ENCODE measurements around the gene ANKRD18B. TPM values are rescaled to one million over a fixed set of nuclear protein-coding genes. Genes with fewer than 3 reads are reported as not detected.

Gene ANKRD18B
- total and polyA plus RNA-seq, 9 of the 15 experiments (the other 6 are each of a cell fraction or from before 2014, with no cell fraction given), result 0.43 to 12.6 (median 1.8) TPM

DNA sequence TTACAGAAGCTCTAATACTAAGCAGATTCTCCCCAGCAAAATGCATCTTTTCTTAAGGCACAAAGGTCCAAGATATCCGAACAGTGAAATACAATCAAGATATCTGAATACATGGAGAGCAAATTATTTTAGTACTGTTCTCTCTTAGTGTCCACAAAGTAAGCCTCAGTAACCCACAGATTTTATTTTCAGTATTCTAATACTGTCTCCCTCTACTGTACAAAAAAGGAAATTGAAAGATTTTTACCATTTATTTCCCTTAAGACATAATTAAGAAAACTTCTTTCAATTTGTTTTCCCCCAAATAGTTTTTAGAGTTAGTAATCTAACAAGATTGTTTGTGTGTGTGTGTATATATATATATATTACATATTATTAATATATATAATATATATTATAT lies 25.7 kb upstream of the ANKRD18B start:
- Histone ChIP-seq H3K36me3 (ENCODE audit: control insufficient read depth, insufficient read depth, low read length) (no peaks in the 10 kb centered on the region), H2AFZ (ENCODE audit: low read depth, low read length) (no peak overlapping the region), H3K4me2 (ENCODE audit: insufficient read depth, low read length) (no peak overlapping the region), H3K79me2 (ENCODE audit: control insufficient read depth, insufficient read depth, low read length) (no peaks in the 10 kb centered on the region), H3K27ac (ENCODE audit: extremely low read depth, low read depth, low read length) (no peak overlapping the region), H4K20me1 (replicated peaks; ENCODE audit: control insufficient read depth, insufficient read depth, low read length) (no peaks in the 10 kb centered on the region), H3K4me3 (no peak overlapping the region), H3K9ac (ENCODE audit: insufficient read depth in 1 of 2, low read depth in 2 of 2, low read length in 2 of 2) (no peak overlapping the region), H3K9me3 (replicated peaks; ENCODE audit: control insufficient read depth, insufficient read depth, low read depth, low read length) (no peaks in the 10 kb centered on the region), H3K27me3 (ENCODE audit: control insufficient read depth in 2 of 2, insufficient read depth in 2 of 2, low read length in 2 of 2) (no peaks in the 10 kb centered on the region), H3K9me1 (ENCODE audit: control insufficient read depth, insufficient read depth, low read length) (no peaks in the 10 kb centered on the region), H3K4me1 (replicated peaks in 1 of 2; ENCODE audit: control insufficient read depth in 2 of 2, insufficient read depth in 2 of 2, low read length in 2 of 2) (peaks cover 3 to 8% of the 10 kb centered on the region in 2 experiments; a peak in 3 of 5 replicates)
- POLR2A ChIA-PET, result no interaction called here
- FAIRE-seq, result peak; percentile 11
- CTCF ChIA-PET (ENCODE audit: low intra/inter-chr PET ratio), result no interaction called here
- intact Hi-C loops (cut with micrococcal nuclease), result no loop called here
- WGBS (ENCODE audit: insufficient coverage, low coverage, missing lambda C conversion rate), result 0% methylated on average over 1 of the region's 1 CpG
- ATAC-seq, result peak; percentile 34; the same call in 1 of the 3 replicates
- DNase-seq (ENCODE audit: extremely low read depth in 1 of 4, low spot score in 3 of 4), result no peak
- in situ Hi-C loops (cut with MboI), result no loop called here
- no TSS peak for BruUV-seq (replicated peaks)
- TF ChIP-seq ZC3H8 (IDR thresholded peaks at IDR 0.05) (no peak), SMAD1 (IDR thresholded peaks at IDR 0.05; ENCODE audit: low read depth, low read length, partially characterized antibody) (no peak), RAD21 (CRISPR knock-in tag; conservative IDR thresholded peaks at IDR 0.05 in 1 of 2, IDR thresholded peaks at IDR 0.05 in 1 of 2) (0 out of 4 replicates have a peak, but pooled peaks of 1 of the 2 experiments have one; percentile 13), ZNF3 (CRISPR knock-in tag; IDR thresholded peaks at IDR 0.05) (no peak)
- TF ChIP-seq, protein P1, sequence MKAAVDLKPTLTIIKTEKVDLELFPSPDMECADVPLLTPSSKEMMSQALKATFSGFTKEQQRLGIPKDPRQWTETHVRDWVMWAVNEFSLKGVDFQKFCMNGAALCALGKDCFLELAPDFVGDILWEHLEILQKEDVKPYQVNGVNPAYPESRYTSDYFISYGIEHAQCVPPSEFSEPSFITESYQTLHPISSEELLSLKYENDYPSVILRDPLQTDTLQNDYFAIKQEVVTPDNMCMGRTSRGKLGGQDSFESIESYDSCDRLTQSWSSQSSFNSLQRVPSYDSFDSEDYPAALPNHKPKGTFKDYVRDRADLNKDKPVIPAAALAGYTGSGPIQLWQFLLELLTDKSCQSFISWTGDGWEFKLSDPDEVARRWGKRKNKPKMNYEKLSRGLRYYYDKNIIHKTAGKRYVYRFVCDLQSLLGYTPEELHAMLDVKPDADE (conservative IDR thresholded peaks at IDR 0.05; ENCODE audit: control insufficient read depth, low read depth, low read length), result no peak
- TF ChIP-seq, protein P2, sequence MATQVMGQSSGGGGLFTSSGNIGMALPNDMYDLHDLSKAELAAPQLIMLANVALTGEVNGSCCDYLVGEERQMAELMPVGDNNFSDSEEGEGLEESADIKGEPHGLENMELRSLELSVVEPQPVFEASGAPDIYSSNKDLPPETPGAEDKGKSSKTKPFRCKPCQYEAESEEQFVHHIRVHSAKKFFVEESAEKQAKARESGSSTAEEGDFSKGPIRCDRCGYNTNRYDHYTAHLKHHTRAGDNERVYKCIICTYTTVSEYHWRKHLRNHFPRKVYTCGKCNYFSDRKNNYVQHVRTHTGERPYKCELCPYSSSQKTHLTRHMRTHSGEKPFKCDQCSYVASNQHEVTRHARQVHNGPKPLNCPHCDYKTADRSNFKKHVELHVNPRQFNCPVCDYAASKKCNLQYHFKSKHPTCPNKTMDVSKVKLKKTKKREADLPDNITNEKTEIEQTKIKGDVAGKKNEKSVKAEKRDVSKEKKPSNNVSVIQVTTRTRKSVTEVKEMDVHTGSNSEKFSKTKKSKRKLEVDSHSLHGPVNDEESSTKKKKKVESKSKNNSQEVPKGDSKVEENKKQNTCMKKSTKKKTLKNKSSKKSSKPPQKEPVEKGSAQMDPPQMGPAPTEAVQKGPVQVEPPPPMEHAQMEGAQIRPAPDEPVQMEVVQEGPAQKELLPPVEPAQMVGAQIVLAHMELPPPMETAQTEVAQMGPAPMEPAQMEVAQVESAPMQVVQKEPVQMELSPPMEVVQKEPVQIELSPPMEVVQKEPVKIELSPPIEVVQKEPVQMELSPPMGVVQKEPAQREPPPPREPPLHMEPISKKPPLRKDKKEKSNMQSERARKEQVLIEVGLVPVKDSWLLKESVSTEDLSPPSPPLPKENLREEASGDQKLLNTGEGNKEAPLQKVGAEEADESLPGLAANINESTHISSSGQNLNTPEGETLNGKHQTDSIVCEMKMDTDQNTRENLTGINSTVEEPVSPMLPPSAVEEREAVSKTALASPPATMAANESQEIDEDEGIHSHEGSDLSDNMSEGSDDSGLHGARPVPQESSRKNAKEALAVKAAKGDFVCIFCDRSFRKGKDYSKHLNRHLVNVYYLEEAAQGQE (IDR thresholded peaks at IDR 0.05; ENCODE audit: borderline replicate concordance), result no peak
- TF ChIP-seq, protein P2 (CRISPR knock-in tag; IDR thresholded peaks at IDR 0.05; ENCODE audit: low read depth), result no peak
- TF ChIP-seq, protein P3, sequence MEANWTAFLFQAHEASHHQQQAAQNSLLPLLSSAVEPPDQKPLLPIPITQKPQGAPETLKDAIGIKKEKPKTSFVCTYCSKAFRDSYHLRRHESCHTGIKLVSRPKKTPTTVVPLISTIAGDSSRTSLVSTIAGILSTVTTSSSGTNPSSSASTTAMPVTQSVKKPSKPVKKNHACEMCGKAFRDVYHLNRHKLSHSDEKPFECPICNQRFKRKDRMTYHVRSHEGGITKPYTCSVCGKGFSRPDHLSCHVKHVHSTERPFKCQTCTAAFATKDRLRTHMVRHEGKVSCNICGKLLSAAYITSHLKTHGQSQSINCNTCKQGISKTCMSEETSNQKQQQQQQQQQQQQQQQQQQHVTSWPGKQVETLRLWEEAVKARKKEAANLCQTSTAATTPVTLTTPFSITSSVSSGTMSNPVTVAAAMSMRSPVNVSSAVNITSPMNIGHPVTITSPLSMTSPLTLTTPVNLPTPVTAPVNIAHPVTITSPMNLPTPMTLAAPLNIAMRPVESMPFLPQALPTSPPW (CRISPR knock-in tag; IDR thresholded peaks at IDR 0.05), result no peak
- TF ChIP-seq, protein P4, sequence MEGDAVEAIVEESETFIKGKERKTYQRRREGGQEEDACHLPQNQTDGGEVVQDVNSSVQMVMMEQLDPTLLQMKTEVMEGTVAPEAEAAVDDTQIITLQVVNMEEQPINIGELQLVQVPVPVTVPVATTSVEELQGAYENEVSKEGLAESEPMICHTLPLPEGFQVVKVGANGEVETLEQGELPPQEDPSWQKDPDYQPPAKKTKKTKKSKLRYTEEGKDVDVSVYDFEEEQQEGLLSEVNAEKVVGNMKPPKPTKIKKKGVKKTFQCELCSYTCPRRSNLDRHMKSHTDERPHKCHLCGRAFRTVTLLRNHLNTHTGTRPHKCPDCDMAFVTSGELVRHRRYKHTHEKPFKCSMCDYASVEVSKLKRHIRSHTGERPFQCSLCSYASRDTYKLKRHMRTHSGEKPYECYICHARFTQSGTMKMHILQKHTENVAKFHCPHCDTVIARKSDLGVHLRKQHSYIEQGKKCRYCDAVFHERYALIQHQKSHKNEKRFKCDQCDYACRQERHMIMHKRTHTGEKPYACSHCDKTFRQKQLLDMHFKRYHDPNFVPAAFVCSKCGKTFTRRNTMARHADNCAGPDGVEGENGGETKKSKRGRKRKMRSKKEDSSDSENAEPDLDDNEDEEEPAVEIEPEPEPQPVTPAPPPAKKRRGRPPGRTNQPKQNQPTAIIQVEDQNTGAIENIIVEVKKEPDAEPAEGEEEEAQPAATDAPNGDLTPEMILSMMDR (IDR thresholded peaks at IDR 0.05 in 2 of 3, conservative IDR thresholded peaks at IDR 0.05 in 1 of 3; ENCODE audit: insufficient read depth in 2 of 3, low read depth in 1 of 3, low read length in 3 of 3), result peak in 1 of 3 experiments; percentile 36; a peak in 2 of 6 replicates
